NCI-H2196 treated with DMSO at 0.1 percent for 48 hours (cell line): ENCODE results near the gene RARA.
A peak's percentile ranks its signal among the peaks of the same experiment; 100 is the strongest.
"Not testable (repeated sequence)": the region's sequence is repeated elsewhere in the genome, so short reads cannot be mapped to it uniquely, and the experiment has no call there.

Experiments
- DNase-seq: peaks from one replicate; lab custom pipeline; 2025; ENCODE audit not compliant: unreplicated experiment; lab: John Stamatoyannopoulos, UW

RARA gene

DNA sequence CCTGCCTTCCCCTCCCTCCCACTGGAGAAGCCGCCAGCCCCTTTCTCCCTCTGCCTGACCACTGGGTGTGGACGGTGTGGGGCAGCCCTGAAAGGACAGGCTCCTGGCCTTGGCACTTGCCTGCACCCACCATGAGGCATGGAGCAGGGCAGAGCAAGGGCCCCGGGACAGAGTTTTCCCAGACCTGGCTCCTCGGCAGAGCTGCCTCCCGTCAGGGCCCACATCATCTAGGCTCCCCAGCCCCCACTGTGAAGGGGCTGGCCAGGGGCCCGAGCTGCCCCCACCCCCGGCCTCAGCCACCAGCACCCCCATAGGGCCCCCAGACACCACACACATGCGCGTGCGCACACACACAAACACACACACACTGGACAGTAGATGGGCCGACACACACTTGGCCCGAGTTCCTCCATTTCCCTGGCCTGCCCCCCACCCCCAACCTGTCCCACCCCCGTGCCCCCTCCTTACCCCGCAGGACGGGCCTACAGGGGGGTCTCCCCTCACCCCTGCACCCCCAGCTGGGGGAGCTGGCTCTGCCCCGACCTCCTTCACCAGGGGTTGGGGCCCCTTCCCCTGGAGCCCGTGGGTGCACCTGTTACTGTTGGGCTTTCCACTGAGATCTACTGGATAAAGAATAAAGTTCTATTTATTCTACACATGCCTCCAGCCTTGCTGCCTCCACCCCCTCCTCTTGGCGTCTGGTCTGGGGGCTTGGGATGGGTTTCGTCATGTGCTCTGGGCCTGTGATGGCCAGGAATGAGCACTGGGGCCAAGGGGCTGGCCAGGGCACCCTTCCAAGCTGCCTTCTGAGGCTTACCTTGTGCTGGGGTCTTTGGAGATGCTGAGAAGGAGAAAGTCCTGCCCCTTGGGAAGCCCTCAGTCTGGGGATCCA, 48.3 kb downstream of the RARA start:
- no peak for DNase-seq

DNA sequence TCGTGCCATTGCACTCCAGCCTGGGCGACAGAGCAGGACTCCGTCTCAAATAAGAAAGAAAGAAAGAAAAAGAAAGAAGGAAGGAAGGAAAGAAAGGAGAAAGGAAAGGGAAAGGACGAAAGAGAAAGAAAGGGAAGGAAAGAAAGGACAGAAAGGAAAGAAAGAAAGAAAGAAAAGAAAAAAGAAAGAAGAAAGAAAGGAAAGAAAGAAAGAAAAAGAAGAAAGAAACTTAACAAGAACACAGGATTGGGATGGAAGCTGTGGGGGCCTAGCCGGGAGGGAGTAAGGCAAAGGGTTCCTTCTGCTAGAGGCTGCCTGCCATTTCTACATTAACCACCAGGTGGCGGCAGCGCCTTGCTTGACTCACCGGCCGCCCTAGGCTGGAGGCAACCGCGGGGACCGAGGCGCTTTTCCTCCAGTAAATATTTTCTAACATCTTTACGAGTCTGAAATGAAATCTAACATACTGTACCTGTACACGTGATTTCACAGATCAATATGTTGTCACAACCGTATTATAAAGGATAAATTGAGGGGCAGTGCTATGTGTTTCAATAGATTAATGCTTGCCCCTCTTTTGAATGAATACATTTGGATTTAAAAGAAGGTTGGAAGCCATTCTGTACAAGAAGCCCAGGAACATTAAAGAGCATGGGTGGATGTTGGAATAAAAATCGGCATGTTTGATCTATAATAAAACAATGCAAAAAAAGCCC, 49.5 kb downstream of the RARA start:
- DNase-seq: no peak

DNA sequence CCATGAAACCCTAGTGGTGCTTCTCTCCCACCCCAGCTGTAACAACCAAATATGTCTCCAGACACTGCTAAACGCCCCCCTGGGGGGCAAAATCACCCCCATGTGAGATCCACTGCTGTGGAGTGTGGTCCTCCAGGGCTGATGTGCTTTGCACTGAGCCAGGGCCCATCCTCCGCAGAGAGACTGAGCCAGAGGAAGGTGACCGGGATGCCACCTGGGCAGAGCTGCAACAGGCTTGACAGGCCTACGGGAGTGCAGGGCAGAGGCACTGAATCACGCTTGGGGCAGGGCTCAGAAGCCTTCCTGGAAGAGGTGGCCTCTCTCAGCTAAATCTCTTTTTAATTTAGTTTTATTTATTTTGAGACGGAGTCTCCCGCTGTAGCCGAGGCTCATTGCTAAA, 51.1 kb downstream of the RARA start:
- DNase-seq: no peak

DNA sequence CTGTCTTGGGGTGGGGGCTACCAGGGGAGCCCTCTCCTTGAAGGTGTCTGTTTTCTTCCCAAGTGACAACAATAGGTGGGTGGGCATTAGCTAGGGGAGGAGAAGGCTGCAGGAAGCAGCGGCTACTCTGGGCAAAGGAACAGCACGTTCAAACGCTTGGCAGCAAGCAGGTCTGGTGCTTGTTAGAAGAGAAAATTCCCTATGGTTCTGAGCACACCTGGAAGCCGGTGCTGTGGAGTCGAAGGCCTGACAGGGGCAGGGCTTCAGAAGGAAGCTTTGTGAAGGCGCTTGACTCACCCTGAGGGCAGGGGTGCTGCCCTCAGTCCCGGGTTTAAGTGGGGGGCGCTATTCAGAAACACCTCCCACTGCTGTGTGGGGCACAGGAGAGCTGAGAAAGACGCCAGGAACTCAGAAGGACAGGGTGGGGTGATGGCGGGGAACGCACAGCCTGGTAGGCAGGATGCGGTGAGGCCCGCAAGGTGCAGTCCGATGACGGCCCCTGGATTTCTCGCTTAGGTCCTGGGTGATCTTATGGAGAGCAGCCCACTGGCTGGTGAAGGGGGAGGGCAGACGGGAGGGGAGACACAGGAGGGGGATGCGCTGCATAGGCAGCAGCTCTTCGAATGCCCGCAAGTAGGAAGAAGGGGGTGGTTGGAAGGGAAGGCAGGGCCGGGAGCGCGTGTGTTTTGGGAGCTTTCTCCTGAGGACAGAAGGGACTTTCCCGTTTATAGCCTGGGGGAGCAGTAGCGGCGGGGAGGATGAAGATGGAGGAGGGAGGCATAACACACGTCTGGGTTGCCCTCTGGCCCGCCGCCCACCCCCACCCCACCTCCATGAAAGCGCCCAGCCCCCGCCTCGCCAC, 52.3 kb downstream of the RARA start:
- no peak for DNase-seq

- no peak for DNase-seq
Observed at GRCh38 chr17:40361925-40362695, 53.1 kb downstream of the RARA start.

DNA sequence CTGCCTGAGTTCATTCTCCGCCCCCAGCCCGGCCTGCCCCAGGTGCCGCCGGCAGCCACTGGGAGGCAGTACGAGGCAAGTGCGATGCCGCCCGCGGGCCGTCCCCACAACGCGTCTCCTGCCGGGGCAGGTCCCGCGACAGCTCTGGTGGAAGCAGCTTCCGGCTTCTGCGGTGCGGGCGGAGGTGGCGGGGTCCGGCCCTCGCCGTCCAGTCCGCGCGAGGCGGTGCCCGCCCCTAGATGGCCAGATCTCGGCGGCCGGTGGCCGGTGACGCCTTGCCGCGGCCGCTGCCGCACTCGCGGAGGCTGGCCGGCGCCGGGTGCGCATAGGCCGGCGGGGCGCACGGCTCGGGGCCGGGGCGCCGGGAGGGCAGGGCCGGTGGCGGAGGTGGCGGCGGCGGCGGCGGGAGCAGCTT, 53.7 kb downstream of the RARA start:
- peak; percentile 40 for DNase-seq

DNA sequence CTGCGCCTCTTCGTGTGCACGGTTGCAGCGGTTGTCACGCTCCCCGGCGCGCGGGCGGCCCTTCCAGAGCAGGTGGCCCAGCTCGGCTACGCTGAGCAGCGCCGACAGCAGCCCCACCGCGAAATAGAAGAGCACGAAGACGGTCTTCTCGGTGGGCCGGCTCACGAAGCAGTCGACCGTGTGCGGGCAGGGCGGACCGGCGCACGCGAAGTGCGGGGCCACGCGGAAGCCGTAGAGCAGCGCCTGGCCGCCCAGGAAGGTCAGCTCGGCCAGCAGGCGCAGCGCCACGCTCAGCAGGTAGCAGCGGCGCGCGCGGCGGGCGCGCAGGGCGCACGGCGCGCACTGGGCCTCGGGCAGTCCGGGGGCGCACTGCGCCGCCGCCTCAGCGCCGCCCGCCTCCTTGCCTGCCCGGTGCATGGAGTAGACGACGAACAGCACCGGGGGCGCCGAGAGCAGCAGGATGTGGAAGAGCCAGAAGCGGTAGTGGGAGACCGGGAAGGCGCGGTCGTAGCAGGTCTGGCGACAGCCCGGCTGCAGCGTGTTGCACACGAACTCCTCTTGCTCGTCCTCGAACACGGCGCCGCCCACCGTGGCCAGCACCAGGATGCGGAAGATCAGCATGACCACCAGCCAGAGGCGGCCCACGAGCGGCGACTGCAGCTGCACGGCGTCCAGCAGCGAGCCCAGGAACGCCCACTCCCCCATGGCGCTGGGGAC, 54.3 kb downstream of the RARA start:
- DNase-seq: no peak

- DNase-seq: no peak
Observed at GRCh38 chr17:40364121-40364861, 55.3 kb downstream of the RARA start, which contains the start of gene GJD3. TSS of gene GJD3 (minus strand) at chr17:40364737. CDS start at chr17:40363815, 922 bp downstream.

DNA sequence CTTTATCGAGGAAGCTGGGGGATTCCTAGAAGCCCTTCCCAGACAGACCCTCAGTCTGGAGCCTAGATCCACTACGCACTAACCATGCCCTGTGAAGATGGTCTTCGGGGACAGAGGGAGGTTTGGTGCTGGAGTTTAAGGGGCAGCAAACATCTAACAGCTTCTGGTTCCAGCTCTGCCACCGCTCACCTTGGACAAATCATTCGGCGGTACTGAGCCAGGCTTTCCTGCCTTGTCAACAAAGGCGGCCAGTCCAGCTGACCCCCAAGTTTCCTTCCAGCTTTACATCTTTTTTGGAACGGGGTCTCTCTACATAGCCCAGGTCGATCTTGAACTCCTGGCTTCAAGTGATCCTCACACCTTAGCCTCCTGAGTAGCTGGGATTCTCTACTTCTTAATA, 55.9 kb downstream of the RARA start:
- DNase-seq: no peak

DNA sequence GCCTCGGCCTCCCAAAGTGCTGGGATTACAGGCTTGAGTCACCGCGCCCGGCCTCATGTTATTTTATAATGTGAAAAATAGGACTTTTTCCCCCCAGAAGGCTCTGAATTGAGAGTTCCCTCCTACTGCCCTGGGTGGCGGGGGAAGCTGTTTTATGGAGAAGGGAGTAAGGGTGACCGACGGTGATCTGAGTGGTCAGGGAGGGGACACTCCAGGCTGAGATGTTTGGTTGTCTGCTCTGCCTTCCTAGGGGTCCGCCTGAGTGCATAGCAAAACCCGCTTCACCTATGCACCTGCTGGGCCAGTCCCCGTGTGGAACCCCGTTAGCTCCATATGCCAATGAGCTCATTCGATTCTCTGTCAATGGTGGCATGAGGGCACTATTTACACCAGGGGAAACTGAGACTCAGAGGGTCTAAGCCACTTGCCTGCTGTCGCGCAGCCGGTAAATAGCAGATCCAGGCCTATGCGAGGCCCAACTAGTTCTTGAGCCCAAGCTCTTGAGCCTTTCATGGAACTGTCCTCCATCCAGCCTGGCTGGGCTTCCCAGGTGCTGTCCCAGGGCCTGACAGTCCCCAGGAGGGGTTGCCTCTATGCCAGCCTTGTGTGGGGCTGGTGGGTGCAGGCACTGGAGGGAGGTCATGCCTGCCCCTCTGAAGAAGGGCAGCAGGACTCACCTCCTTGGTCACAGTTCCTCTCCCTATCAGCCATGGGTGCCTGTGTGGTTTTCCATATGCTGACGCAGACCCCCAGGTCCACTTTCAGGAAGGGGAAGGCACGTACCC, 57.3 kb downstream of the RARA start:
- no peak for DNase-seq

- DNase-seq: no peak
Observed at GRCh38 chr17:40366861-40367518, 58.0 kb downstream of the RARA start.

DNA sequence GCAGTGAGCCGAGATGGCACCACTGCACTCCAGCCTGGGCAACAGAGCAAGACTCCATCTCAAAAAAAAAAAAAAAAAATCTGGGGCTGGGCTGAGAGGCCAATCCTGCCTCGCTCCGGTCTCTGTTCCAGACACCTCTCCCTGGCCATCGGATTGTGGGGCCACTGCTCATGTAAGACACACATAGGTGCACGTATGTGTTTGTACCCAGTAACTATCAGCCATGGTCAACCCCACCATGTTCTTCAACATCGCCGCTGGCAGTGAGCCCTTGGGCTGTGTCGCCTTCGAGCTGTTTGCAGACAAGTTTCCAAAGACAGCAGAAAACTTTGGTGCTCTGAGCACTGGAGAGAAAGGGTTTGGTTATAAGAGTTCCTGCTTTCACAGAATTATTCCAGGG, 58.7 kb downstream of the RARA start:
- not testable (repeated sequence) for DNase-seq

GRCh38 chr17:40369923-40370322, 60.9 kb downstream of the RARA start:
- no peak for DNase-seq

DNA sequence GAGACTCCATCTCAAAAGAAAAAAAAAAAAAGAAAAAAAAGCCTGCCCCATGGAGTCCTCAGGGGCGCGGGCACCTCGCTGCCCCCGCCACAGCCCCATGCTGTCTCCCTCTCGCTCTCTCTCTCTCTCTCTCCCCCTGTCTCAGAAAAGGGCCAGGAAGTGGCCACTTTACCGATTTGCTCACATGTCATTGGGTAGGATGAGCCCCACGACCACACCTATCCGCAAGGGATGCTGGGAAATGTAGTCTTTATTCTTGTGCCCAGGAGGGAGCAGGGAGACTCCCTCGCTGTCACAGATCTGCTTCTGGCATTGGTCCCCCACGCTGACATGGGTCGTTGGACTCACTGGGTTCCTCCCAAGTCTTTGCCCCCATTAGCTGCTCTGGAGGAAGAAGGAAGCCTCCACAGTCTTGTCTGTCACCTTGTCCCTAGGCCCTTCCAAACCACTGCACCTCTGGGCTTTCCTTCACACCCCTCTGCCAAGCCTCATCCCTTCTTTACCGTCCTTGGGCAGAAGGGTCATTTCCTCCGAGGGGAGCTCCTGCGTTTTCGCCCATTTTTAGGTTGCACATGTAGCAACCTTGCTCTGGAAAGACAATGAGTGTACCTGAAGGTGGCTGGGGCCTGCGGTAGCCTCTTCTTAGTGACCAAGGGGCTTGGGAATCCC, 62.4 kb downstream of the RARA start:
- DNase-seq: no peak

DNA sequence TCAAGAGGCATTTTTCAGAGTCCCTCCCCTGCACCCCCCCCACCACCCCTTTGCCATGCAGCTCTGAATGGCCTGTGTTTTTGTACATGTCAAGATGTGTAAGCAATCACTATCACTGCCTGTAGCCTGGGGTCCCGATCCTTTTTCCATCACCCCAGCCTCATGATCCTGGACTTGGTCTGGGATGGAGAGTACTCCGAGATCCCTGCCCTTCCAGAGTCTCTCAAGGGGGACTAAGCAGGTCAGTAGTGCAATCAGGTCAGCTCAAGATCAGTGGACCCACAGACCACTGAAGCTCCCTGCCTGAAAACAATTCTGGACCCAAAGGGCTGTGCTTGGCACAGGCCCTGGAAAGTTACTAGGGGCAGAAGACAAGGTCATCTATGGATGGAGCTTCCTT, 63.1 kb downstream of the RARA start:
- DNase-seq: no peak

DNA sequence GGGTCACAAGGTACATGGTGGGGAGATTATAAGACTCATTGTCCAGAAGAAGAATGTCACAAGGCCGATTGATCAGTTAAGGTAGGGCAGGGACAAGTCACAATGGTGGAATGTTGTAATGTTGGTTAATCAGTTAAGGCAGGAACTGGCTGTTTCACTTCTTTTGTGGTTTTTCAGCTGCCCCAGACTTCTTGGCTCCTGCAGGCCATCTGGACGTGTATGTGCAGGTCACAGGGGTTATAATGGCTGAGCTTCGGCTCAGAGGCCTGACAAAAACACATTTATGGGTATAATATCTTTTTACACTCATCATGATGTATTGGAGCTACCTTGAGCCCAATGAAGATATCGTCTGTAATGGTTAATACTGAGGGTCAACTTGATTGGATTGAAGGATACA, 63.7 kb downstream of the RARA start:
- not testable (repeated sequence) for DNase-seq

DNA sequence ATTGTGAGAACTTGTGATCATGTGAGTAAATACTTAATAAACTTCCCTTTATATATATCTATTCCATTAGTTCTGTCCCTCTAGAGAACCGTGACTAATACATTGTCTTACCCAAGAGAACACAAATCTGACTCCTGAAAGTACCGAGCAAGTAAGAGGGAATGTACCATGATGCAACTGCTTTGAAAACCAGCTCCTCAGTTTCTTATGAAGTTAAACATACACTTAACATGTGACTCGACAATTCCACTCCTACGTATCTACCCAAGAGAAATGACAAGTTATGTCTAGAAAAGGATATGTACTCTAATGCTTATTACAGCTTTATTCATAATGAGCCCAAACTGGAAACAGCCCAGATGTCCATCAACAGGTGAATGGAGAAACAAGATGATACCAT, 64.3 kb downstream of the RARA start:
- DNase-seq: no peak
